GM18951 (cell line): Measurements from ENCODE around the gene C5orf63.
A peak's percentile ranks its signal among the peaks of the same experiment; 100 is the strongest.
"Not testable (repeated sequence)": the region's sequence is repeated elsewhere in the genome, so short reads cannot be mapped to it uniquely, and the experiment has no call there.

ENCODE experiments used
- POLR2A ChIP-seq: IDR thresholded peaks from 4 replicates; pipeline ENCODE4 v1.6.1; 2011; ENCODE audit warnings: mild to moderate bottlenecking; ENCODE audit not compliant: insufficient read length, insufficient read depth; ENCODE audit errors: extremely low read depth
- in situ Hi-C: fragments of 300-500 bp; cut with MboI; formaldehyde crosslinking; loops from one replicate; pipeline ENCODE4 v1.12.0; 2022; ENCODE audit warnings: low sequenced_read_pairs, mixed read lengths, inconsistent platforms; ENCODE audit not compliant: unreplicated experiment

The C5orf63 gene

GRCh38 chr5:127031863-127032232 is 41.5 kb downstream of the C5orf63 start:
- TF ChIP-seq POLR2A: no peak
- in situ Hi-C loops: no loop called here

- no peak for TF ChIP-seq POLR2A
- in situ Hi-C loops: no loop called here
These were observed 42.0 kb downstream of the C5orf63 start for GRCh38 chr5:127031147-127031862.

DNA sequence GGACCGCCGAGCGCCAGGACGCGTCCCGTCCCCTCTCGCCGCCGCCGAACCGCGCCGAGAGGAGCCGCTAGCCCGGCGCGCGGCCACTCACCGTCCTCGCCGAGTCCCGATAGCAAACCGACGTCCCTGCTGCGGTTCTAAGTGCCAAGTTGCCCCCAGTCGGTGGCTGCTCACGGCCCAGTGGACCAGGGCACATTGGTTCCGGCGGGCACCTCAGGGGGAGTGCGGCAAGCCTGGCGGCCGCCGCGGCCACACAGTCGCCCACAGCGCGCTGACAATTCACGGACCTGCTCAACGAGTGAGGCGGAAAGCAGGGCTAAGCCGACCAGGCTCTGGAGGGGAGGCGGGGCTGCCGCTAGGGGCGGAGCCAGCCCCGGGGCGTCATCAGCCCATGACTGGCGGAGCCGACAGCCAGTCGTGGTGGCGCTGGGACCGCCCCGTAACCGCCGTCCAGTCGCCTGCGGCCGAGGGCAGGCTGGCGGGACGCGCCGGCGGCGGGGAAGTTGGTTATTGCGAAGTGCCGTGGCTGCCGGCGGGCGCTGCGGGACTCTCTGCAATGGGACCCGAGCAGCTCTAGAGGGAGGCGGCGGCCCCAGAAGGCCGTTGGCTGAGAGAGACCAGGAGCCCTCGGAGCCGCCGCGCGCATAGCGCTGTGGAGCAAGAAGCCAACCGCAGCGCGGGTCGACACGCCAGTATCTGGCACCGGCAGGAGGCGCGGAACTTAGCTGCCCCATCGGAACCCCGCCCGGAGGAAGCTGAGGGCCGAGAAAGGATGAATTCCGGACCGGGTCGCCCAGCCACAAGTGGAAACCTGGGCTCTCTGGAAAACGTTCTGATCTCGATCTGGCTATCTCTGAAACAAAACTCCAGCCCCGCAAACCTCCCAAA is 42.8 kb downstream of the C5orf63 start, which contains the start of gene MARCHF3:
Gene MARCHF3 (minus strand): TSS at position 300 of the 888 bp plus-strand sequence. CDS start 112,387 bp downstream, outside the sequence.
- peak; percentile 92 for TF ChIP-seq POLR2A
- in situ Hi-C loops: no loop called here

GRCh38 chr5:127029581-127030258 is 43.6 kb downstream of the C5orf63 start:
- in situ Hi-C loops: no loop called here
- no peak for TF ChIP-seq POLR2A

DNA sequence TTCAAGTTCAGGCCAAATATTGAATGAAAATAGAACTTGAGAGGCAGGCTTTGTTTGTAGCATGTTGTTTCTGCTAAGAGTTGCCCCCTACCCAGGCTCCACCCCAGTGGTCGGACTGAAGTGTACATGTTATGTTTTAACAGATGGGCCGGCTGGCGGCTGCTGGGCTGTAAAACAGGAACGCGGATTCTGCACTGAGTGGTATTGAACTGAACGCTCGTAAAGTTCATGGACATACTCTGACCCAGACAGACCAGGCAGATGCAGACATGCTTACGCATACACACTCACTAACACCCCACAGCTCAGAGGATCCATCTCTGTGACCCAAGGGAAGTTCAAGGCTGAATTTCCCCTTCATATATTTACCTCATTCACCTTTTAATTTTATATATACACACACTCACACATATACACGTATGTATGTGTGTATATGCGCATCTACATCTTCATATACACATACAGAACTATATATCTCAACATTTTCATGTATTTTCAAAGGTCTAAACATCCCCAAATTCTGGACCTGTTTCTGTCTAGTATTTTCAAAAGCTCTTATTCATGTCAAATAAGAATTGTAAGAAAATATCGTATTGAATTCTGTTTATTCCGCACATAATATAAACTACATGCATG is 44.4 kb downstream of the C5orf63 start:
- in situ Hi-C loops: no loop called here
- TF ChIP-seq POLR2A: no peak

GRCh38 chr5:127027539-127027938 is 45.8 kb downstream of the C5orf63 start:
- TF ChIP-seq POLR2A: no peak
- in situ Hi-C loops: no loop called here

GRCh38 chr5:127026166-127026565 is 47.1 kb downstream of the C5orf63 start:
- TF ChIP-seq POLR2A: no peak
- in situ Hi-C loops: no loop called here

DNA sequence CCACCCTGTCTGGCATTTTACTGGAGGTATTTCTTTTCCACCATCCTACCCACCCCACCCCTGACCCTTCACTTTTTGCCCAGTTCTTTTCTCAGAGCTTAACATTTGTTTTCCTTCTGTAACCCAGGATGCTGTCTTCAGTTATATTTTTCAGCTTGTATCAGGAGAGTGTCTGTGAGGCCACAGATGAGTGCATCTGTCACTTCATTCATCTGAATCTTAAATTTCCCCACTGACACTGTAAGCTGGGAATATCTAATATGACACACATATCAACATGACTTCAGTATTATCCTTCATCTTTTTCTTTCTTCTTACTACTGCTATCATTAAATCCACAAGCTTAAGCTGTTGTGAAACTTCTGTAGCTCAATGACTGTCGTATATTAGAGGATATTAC is 47.8 kb downstream of the C5orf63 start:
- in situ Hi-C loops: no loop called here
- no peak for TF ChIP-seq POLR2A

GRCh38 chr5:127024821-127025220 is 48.5 kb downstream of the C5orf63 start:
- no peak for TF ChIP-seq POLR2A
- in situ Hi-C loops: no loop called here

- in situ Hi-C loops: not testable (repeated sequence)
These were observed 49.6 kb downstream of the C5orf63 start for GRCh38 chr5:127023552-127024191.

DNA sequence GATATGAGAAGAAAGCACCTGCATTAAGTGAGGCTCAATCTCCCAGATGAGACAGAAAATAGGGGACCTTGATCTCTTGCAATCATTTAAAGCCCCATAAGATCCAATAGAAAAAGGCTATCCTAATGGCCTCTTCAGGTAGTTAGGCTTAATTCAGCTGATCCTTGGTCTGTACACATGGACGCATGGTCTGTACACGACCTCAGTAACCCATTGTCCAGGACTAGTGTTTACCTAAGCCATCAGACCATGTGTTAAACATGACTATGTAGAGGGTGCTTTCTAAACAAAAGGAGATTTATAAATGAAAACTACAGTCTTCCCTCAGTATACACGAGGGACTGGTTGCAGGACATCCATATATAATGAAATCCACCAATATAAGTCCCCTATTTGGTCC is 50.5 kb downstream of the C5orf63 start:
- TF ChIP-seq POLR2A: no peak
- in situ Hi-C loops: no loop called here

GRCh38 chr5:127019928-127020327 is 53.4 kb downstream of the C5orf63 start:
- in situ Hi-C loops: no loop called here
- no peak for TF ChIP-seq POLR2A

DNA sequence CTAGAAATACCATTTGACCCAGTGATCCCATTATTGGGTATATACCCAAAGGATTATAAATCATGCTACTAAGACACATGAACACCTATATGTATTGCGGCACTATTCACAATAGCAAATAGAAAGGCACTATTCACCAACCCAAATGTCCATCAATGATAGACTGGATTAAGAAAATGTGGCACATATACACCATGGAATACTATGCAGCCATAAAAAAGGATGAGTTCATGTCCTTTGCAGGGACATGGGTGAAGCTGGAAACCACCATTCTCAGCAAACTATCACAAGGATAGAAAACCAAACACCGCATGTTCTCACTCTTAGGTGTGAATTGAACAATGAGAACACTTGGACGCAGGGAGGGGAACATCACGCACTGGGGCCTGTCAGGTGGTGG is 56.6 kb downstream of the C5orf63 start:
- in situ Hi-C loops: not testable (repeated sequence)
